ENCODE data around the gene C6orf52.

Gene C6orf52

DNA sequence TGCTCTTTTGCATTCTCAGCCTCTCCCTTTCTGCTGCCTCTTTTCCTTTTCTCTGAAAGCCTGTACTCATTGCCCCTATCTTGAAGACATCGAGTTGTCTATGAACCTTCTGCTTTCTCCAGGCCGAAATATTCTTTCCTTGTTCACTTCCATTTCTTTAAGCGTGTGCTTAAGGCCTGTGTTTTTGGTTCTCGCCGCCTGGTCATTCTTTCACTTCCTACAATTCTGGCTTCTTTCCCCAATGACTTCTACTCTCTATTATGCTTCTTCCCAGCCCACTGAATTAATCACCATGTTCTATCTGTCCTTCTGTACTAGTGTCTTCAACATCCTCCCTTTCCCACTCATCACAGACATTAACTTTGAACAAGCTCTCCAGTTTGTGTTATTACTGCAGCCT lies 69.6 kb downstream of the C6orf52 start:
- H3K4me3 ChIP-seq (ENCODE audit: low read depth, low read length), result no peak overlapping the region

DNA sequence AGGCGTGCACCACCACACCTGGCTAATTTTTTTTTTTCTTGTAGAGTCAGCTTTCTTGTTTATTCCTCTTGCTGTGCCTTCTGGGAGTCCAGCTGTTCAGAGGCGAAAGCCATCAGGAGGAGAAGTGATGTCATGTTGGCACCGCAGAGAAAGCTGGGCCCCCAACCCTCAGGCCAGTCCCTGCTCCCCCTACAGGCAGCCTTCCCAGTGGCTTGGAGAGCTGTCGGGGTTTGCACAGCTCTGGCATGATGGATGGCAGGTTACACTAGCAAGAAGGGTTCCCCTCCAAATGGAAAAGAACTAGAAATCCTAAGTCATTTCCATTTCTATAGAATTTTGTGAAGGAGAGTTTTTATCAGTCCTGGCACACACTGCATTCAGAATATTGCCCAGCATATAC lies 72.6 kb downstream of the C6orf52 start:
- TF ChIP-seq, protein P1, sequence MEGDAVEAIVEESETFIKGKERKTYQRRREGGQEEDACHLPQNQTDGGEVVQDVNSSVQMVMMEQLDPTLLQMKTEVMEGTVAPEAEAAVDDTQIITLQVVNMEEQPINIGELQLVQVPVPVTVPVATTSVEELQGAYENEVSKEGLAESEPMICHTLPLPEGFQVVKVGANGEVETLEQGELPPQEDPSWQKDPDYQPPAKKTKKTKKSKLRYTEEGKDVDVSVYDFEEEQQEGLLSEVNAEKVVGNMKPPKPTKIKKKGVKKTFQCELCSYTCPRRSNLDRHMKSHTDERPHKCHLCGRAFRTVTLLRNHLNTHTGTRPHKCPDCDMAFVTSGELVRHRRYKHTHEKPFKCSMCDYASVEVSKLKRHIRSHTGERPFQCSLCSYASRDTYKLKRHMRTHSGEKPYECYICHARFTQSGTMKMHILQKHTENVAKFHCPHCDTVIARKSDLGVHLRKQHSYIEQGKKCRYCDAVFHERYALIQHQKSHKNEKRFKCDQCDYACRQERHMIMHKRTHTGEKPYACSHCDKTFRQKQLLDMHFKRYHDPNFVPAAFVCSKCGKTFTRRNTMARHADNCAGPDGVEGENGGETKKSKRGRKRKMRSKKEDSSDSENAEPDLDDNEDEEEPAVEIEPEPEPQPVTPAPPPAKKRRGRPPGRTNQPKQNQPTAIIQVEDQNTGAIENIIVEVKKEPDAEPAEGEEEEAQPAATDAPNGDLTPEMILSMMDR (IDR thresholded peaks at IDR 0.05; ENCODE audit: low read depth, low read length), result no peak
- H3K4me3 ChIP-seq (ENCODE audit: low read depth, low read length), result no peak overlapping the region

More for the DNA sequence above, 69.6 kb downstream of the C6orf52 start:
- TF ChIP-seq, protein P1 (IDR thresholded peaks at IDR 0.05; ENCODE audit: low read depth, low read length), result no peak

Measured in WI38 (cell line).